IPS-18c (cell line): ENCODE results near the gene SEMA3A.
"Not testable (repeated sequence)": the region's sequence is repeated elsewhere in the genome, so short reads cannot be mapped to it uniquely, and the experiment has no call there.

ENCODE experiments used
- H3K4me3 ChIP-seq: 2 replicates; pipeline ENCODE4 v1.7.0; 2013; ENCODE audit warnings: low read depth, mild to moderate bottlenecking, low read length, moderate library complexity; ENCODE audit not compliant: insufficient read depth
- H3K9me3 ChIP-seq: one replicate; pipeline ENCODE4 v1.6.1; 2013; ENCODE audit warnings: mild to moderate bottlenecking, low read length, moderate library complexity; ENCODE audit not compliant: control insufficient read depth, insufficient read depth

Gene SEMA3A

GRCh38 chr7:84062489-84062901, 132.1 kb downstream of the SEMA3A start:
- not testable (repeated sequence) for H3K4me3 ChIP-seq, H3K9me3 ChIP-seq

GRCh38 chr7:84060760-84061261, 133.8 kb downstream of the SEMA3A start:
- no peaks in the 10 kb centered on the region for H3K9me3 ChIP-seq
- H3K4me3 ChIP-seq = no peak overlapping the region

DNA sequence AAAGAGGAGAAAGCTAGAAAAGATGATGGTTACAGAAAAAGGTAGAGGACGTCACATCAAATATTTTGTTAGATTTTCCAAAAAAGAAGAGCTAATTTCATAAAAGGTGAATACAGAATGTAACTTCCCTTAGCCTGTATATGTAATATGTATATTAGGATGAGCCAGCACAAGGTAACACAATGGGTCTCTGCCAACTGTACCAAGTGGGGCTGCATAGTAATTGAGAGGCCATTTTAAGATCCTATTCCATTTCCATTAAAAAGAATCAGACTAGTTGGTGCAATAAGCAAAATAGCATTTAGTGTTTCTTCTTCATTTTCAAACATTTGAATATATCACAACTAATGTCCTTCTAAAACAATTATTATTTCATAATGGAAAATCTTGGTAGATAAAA, 134.6 kb downstream of the SEMA3A start:
- Histone ChIP-seq H3K4me3 (no peak overlapping the region), H3K9me3 (no peaks in the 10 kb centered on the region)

DNA sequence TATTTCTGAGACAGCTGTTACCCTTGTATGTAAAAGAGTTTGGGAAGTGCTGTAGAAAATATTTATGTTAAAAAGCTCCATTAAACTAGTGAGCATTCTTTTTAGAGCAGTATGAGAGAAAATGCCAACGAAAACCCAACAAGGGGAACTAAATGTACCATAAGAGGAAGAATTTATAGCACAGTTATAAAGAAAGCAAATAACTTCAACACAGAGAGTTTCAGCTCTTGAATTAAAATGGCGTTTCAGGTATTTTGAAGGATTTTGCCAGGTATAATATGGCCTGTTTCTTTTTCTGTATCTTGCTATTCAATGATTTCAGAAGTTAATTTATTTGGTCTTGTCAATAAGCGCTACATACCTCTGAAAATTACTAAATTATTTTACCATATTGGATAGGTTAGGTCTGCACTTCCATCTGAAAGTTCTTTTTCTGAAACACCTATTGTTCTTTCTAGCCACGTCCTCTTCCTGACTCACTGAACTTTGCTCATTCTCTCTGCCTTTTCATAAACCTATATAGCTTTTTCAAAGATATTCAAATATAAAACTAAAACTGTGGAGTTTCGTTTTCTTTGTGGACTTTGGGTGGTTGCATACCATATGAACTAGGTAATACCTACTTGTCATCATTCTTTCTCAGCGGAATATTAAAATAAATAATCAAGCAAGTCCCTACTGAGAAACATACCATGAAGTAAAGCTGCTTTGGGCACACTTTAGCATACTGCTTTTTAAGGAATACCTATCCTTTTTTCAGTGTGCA, 136.1 kb downstream of the SEMA3A start:
- no peak overlapping the region for H3K4me3 ChIP-seq
- H3K9me3 ChIP-seq = no peaks in the 10 kb centered on the region

- Histone ChIP-seq H3K4me3 (no peak overlapping the region), H3K9me3 (no peaks in the 10 kb centered on the region)
Observed at GRCh38 chr7:84057576-84057975, 137.0 kb downstream of the SEMA3A start.

- no peak overlapping the region for H3K4me3 ChIP-seq
- H3K9me3 ChIP-seq = no peaks in the 10 kb centered on the region
Observed at GRCh38 chr7:84055904-84056605, 138.5 kb downstream of the SEMA3A start.

DNA sequence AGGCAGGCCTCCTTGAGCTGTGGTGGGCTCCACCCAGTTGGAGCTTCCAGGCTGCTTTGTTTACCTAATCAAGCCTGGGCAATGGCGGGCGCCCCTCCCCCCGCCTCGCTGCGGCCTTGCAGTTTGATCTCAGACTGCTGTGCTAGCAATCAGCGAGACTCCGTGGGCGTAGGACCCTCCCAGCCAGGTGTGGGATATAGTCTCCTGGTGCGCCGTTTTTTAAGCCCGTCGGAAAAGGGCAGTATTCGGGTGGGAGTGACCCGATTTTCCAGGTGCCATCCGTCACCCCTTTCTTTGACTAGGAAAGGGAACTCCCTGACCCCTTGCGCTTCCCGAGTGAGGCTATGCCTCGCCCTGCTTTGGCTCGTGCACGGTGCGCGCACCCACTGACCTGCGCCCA, 139.4 kb downstream of the SEMA3A start:
- not testable (repeated sequence) for H3K9me3 ChIP-seq

GRCh38 chr7:84049071-84049836, 145.3 kb downstream of the SEMA3A start:
- Histone ChIP-seq H3K4me3 (no peak overlapping the region), H3K9me3 (no peaks in the 10 kb centered on the region)

More for the DNA sequence above, 139.4 kb downstream of the SEMA3A start:
- not testable (repeated sequence) for H3K4me3 ChIP-seq

DNA sequence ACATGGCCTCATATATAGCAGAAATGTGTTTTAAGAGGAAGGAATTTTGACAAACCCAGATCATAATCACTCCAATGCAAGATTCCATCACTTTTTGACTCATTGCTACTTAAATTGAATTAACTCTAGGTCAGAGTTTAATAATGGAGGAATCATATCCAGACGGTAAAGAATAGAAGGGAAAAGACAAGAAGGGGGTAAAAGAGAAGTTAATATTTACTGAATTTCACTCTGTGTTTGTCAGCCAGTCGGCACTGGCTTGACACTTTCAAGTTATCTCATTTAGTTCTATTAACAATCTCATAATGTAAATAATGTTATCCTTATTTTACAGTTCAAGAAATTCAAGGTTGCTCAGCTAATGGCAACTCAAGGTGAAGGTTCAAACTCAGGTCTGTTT, 147.5 kb downstream of the SEMA3A start:
- H3K9me3 ChIP-seq = no peaks in the 10 kb centered on the region
- H3K4me3 ChIP-seq = no peak overlapping the region

DNA sequence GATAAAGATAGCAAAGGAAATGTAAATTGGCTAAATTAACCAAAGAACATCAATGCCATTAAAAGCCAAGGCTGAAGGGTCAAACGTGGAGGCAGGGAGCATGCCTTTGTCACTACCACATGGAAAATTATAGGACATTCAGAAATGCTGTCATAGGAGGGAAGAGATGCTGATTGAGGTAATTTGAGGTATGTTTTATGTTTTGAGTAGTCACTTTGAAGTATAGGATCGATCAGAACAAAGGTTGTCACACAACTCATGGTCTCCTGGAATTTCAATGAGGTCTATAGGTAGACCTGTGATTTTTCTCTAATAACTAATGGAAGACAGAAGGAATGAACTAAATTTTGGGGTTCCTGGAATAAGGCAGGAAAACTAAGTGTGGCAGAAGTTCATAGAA, 149.8 kb downstream of the SEMA3A start:
- Histone ChIP-seq H3K4me3 (no peak overlapping the region), H3K9me3 (no peaks in the 10 kb centered on the region)

DNA sequence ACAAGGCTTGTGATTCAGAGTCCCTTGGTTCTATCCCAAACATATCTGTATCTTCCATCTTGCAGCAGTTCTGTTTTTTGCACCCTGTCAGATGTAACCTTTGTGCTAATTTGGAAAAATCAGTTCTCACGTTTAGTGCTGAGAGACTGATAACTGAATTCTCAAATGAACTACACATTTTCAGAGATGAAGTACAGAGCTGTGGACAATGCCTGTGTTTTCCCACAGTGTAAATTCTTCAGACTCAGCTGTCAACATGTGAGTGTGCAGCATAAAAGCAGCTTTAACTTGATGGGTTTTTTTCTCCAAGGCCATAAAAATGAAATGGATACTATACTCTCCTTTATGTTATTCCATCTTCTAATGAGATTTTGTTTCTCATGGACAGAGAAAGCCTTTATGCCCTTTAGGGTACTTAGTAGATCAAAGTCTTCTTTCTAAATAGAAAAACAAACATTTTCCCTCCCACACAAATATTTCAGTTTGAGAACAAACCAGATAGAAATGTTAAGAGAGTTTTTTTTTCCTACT, 150.9 kb downstream of the SEMA3A start:
- no peak overlapping the region for H3K4me3 ChIP-seq
- no peaks in the 10 kb centered on the region for H3K9me3 ChIP-seq

DNA sequence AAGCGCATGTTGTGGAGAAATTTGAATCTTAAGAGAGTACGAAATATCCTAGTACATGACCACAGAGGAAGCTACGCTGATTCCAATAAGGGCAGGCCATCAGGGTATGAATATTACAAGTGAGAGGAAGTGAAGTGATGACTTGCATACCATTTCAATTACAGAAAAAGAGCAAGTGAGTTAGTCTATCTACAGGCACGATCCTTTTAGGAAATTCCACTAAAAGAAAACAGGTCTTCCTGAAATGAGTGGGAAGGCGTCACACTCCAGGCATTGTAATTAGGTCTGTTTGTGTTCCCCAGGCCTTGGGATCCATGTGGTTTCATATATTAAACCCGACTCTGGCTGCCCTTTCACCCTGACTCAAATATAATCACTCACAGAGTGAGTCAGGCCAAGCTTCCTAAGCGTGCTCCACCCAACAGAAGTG, 152.5 kb downstream of the SEMA3A start:
- Histone ChIP-seq H3K4me3 (no peak overlapping the region), H3K9me3 (no peaks in the 10 kb centered on the region)

- Histone ChIP-seq H3K9me3 (no peaks in the 10 kb centered on the region), H3K4me3 (no peak overlapping the region)
Observed at GRCh38 chr7:84041649-84042048, 152.9 kb downstream of the SEMA3A start.

DNA sequence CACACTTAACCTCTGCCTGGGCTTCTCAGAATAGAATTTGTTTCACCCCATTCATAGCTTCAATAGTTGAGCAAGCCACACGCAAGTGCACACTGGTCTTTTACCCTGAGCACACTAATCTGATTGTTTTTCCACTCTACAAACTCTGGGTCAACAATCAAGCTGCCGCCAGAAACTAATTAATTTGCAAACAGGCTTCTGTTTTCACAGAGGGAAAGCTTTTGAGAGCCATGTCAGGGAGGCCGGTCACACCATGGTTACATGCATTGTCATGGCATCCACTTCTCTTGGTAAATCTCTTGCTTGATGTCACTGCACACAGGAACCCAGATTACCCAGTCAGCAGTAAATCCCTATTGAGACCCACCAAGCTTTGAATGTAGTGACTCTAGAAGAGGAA, 154.2 kb downstream of the SEMA3A start:
- Histone ChIP-seq H3K4me3 (no peak overlapping the region), H3K9me3 (no peaks in the 10 kb centered on the region)

- Histone ChIP-seq H3K4me3 (no peak overlapping the region), H3K9me3 (no peaks in the 10 kb centered on the region)
Observed at GRCh38 chr7:84039432-84039831, 155.2 kb downstream of the SEMA3A start.

DNA sequence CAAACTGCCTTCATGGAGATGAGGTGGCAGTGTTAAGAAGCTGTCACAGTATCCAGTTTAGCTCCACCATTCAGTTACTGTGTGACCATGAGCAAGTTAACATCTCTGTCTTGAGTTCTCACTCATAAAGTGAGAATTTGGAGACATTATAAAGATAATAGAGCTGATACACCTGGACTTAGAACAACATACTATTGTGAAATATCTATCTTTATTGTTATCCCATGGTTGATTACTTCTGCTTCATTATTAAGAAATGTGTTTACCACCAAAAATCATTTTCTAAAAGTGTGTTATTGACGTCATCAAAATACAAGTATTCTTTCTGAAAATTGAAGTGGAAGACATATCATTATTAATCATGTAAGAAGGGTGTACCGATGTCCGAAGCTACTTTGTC, 166.9 kb downstream of the SEMA3A start:
- H3K9me3 ChIP-seq = no peaks in the 10 kb centered on the region

DNA sequence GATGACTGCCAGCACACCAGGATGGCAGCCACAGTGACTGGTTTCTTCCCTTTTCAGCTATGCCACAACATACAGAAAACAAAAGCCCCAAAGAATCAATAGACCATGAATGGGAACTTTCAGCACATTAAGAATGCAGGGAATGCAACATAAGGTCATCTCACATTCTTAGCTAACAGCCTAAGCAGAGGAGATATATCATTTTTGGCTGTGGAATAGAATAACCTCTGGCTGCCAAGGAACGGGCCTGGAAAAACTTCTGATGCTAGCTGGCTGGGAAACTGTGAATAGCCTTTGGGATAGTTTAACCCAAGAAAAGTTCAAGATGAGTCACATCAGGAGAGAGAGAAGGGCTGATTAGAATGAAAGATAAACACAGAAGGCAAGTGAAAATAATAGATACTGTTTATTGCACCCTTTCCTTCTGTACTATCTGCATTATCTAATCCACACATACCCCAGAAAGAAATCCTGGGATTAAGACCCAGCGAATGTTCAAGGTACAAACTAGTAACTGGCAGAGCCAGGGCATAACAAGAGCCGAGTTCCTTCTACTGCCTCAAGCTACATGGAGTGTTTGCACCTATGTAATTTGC, 169.2 kb downstream of the SEMA3A start:
- H3K9me3 ChIP-seq = no peaks in the 10 kb centered on the region
- H3K4me3 ChIP-seq = no peak overlapping the region

More for the DNA sequence above, 166.9 kb downstream of the SEMA3A start:
- no peak overlapping the region for H3K4me3 ChIP-seq
